Posterior vena cava (tissue), 2 donors: ENCODE measurements around the gene KLC4. TPM values are rescaled to one million over a fixed set of nuclear protein-coding genes. Genes with fewer than 3 reads are reported as not detected.

Experiments used
- DNase-seq: peaks from one replicate; pipeline ENCODE4 v3.0.0-alpha.2; 2020; ENCODE audit warnings: low spot score
- intact Hi-C, 2 donors: fragments of 100-400 bp; cut with DNase I; formaldehyde crosslinking; loops; one replicate each; pipeline versions ENCODE4 v1.14.1 to v1.14.2; 2022 to 2023
- total RNA-seq, 2 donors: library from RNA; stranded (reverse); fragmentation: NEBNext Ultra II Directional; extraction: Animal tissue kit (Norgen Biotek cat#: 25700); gene quantifications; one replicate each; pipeline ENCODE4 v1.2.1, GENCODE V29; 2021
- donor health status: DM: yes; HTN: yes; CAD: no.
- donor health status: DM: yes; HTN: yes; CAD: no.

The KLC4 gene
- total RNA-seq, 2 donors from 2014 or later: 15.1 TPM

GRCh38 chr6:43086022-43086658, 26.7 kb downstream of the KLC4 start:
- no peak for DNase-seq
- intact Hi-C loops: no loop called here

GRCh38 chr6:43088654-43089056, 29.2 kb downstream of the KLC4 start:
- intact Hi-C loops: no loop called here
- no peak for DNase-seq

- no peak for DNase-seq
- intact Hi-C loops: no loop called here
These were observed 30.0 kb downstream of the KLC4 start for GRCh38 chr6:43089467-43089866.

- intact Hi-C loops: no loop called here
- DNase-seq: no peak
These were observed 30.6 kb downstream of the KLC4 start for GRCh38 chr6:43089874-43090558.

GRCh38 chr6:43090559-43090956, 31.1 kb downstream of the KLC4 start:
- DNase-seq: no peak
- intact Hi-C loops: no loop called here

- intact Hi-C loops: no loop called here
- no peak for DNase-seq
These were observed 31.6 kb downstream of the KLC4 start for GRCh38 chr6:43091020-43091419.

- intact Hi-C loops: no loop called here
- no peak for DNase-seq
These were observed 32.1 kb downstream of the KLC4 start for GRCh38 chr6:43091436-43091991.

GRCh38 chr6:43092635-43093034, 33.2 kb downstream of the KLC4 start:
- intact Hi-C loops: no loop called here
- DNase-seq: no peak

GRCh38 chr6:43093436-43094289, 34.2 kb downstream of the KLC4 start:
- no peak for DNase-seq
- intact Hi-C loops: no loop called here

- intact Hi-C loops: no loop called here
- no peak for DNase-seq
These were observed 36.5 kb downstream of the KLC4 start for GRCh38 chr6:43095939-43096338.

GRCh38 chr6:43096451-43097097, 37.1 kb downstream of the KLC4 start:
- intact Hi-C loops: no loop called here

GRCh38 chr6:43097098-43097489, 37.7 kb downstream of the KLC4 start:
- DNase-seq: no peak
- intact Hi-C loops: no loop called here

More at GRCh38 chr6:43096451-43097097, 37.1 kb downstream of the KLC4 start:
- DNase-seq: no peak

GRCh38 chr6:43097502-43097901, 38.1 kb downstream of the KLC4 start:
- no peak for DNase-seq
- intact Hi-C loops: no loop called here

GRCh38 chr6:43101497-43101896, 42.1 kb downstream of the KLC4 start:
- no peak for DNase-seq
- intact Hi-C loops: no loop called here

GRCh38 chr6:43103253-43103876, 43.9 kb downstream of the KLC4 start:
- no peak for DNase-seq

GRCh38 chr6:43105538-43106222, 46.2 kb downstream of the KLC4 start:
- intact Hi-C loops: no loop called here
- DNase-seq: no peak

More at GRCh38 chr6:43103253-43103876, 43.9 kb downstream of the KLC4 start:
- intact Hi-C loops: no loop called here

GRCh38 chr6:43107344-43108062, 48.1 kb downstream of the KLC4 start:
- intact Hi-C loops: no loop called here
- DNase-seq: peak; percentile 23
